Type B pancreatic cell (in vitro differentiated cells): Measurements from ENCODE around the gene CFAP97. TPM values are rescaled to one million over a fixed set of nuclear protein-coding genes. Genes with fewer than 3 reads are reported as not detected.

Experiments
- DNase-seq: peaks from one replicate; pipeline ENCODE4 v3.0.0; 2021; ENCODE audit warnings: mixed read lengths; ENCODE audit not compliant: unreplicated experiment; ENCODE audit errors: extremely low spot score
- H3K27ac Mint-ChIP-seq: 2 replicates; pipeline ENCODE4 v1.8.0; 2021; ENCODE audit warnings: mild to moderate bottlenecking, mixed read lengths
- H3K27me3 Mint-ChIP-seq: 2 replicates; pipeline ENCODE4 v1.8.0; 2021; ENCODE audit warnings: mixed read lengths
- H3K36me3 Mint-ChIP-seq: 2 replicates; pipeline ENCODE4 v1.8.0; 2021; ENCODE audit warnings: mixed read lengths
- H3K4me1 Mint-ChIP-seq: one replicate; pipeline ENCODE4 v1.8.0; 2021; ENCODE audit warnings: mixed read lengths; ENCODE audit not compliant: unreplicated experiment
- H3K4me3 Mint-ChIP-seq: 2 replicates; pipeline ENCODE4 v1.8.0; 2021; ENCODE audit warnings: mild to moderate bottlenecking, mixed read lengths
- H3K9me3 Mint-ChIP-seq: 2 replicates; pipeline ENCODE4 v1.8.0; 2021; ENCODE audit warnings: mixed read lengths
- CTCF ChIP-seq: fragments of 200-600 bp; sonication (generic); conservative IDR thresholded peaks from 2 replicates; pipeline ENCODE4 v1.5.0; 2021; ENCODE audit warnings: antibody characterized with exemption, mild to moderate bottlenecking
- total RNA-seq: library from RNA; stranded (reverse); gene quantifications from 2 replicates; pipeline ENCODE4 v1.2.1, GENCODE V29; 2021; ENCODE audit warnings: low replicate concordance

The CFAP97 gene
- total RNA-seq, 1 donor from 2014 or later, result 21.6 TPM

- Mint-ChIP-seq H3K27me3 (no peaks in the 10 kb centered on the region), H3K9me3 (peaks cover 6% of the 10 kb centered on the region), H3K27ac (no peak overlapping the region), H3K36me3 (peaks cover 19% of the 10 kb centered on the region), H3K4me3 (no peak overlapping the region), H3K4me1 (peaks cover 4% of the 10 kb centered on the region)
- DNase-seq, result no peak
- no peak for TF ChIP-seq CTCF
These were observed 38.2 kb downstream of the CFAP97 start for GRCh38 chr4:185165605-185166063.

- no peak overlapping the region for H3K4me3 Mint-ChIP-seq
- no peak for TF ChIP-seq CTCF
- no peaks in the 10 kb centered on the region for H3K9me3 Mint-ChIP-seq
- H3K4me1 Mint-ChIP-seq, result no peaks in the 10 kb centered on the region
- no peaks in the 10 kb centered on the region for H3K27me3 Mint-ChIP-seq
- H3K36me3 Mint-ChIP-seq, result peaks cover 14% of the 10 kb centered on the region
- no peak overlapping the region for H3K27ac Mint-ChIP-seq
- DNase-seq, result no peak
These were observed 52.5 kb downstream of the CFAP97 start for GRCh38 chr4:185151296-185151695.

- H3K9me3 Mint-ChIP-seq, result no peaks in the 10 kb centered on the region
- peaks cover 4% of the 10 kb centered on the region for H3K4me1 Mint-ChIP-seq
- no peak overlapping the region for H3K4me3 Mint-ChIP-seq
- no peak for DNase-seq
- peaks cover 14% of the 10 kb centered on the region for H3K36me3 Mint-ChIP-seq
- no peak overlapping the region for H3K27ac Mint-ChIP-seq
- TF ChIP-seq CTCF, result no peak
- H3K27me3 Mint-ChIP-seq, result no peaks in the 10 kb centered on the region
These were observed 54.4 kb downstream of the CFAP97 start for GRCh38 chr4:185149392-185149791.

- H3K27ac Mint-ChIP-seq, result no peak overlapping the region
- H3K27me3 Mint-ChIP-seq, result peaks cover 7% of the 10 kb centered on the region
- no peak for TF ChIP-seq CTCF
- H3K4me3 Mint-ChIP-seq, result peak overlapping the region; percentile 92
- DNase-seq, result no peak
- peaks cover 10% of the 10 kb centered on the region for H3K4me1 Mint-ChIP-seq
- H3K36me3 Mint-ChIP-seq, result peaks cover 11% of the 10 kb centered on the region
- no peaks in the 10 kb centered on the region for H3K9me3 Mint-ChIP-seq
These were observed 58.2 kb downstream of the CFAP97 start for GRCh38 chr4:185145572-185145971.

- Mint-ChIP-seq H3K9me3 (no peaks in the 10 kb centered on the region), H3K4me3 (peak overlapping the region; percentile 92), H3K36me3 (peaks cover 11% of the 10 kb centered on the region), H3K4me1 (peaks cover 10% of the 10 kb centered on the region), H3K27me3 (peaks cover 8% of the 10 kb centered on the region), H3K27ac (peak overlapping the region; percentile 57)
- DNase-seq, result no peak
- TF ChIP-seq CTCF, result no peak
These were observed 59.1 kb downstream of the CFAP97 start for GRCh38 chr4:185144601-185145240.
